AG09309 (cell line): Measurements from ENCODE around the gene CLASP2.

Experiments
- DNase-seq: peaks from one replicate; pipeline ENCODE4 v3.0.0-alpha.2; 2010; ENCODE audit warnings: low read depth
- H3K4me3 ChIP-seq: 2 replicates; pipeline ENCODE4 v1.5.1; 2011; ENCODE audit warnings: mild to moderate bottlenecking, low read depth, low read length, moderate library complexity; ENCODE audit not compliant: control insufficient read depth
- TF ChIP-seq, protein P1 (sequence below): IDR thresholded peaks from 2 replicates; pipeline ENCODE4 v1.5.1; 2011; ENCODE audit warnings: mild to moderate bottlenecking, low read depth, low read length, inconsistent platforms; ENCODE audit not compliant: insufficient read depth, control insufficient read depth; ENCODE audit errors: missing control alignments

The CLASP2 gene

DNA sequence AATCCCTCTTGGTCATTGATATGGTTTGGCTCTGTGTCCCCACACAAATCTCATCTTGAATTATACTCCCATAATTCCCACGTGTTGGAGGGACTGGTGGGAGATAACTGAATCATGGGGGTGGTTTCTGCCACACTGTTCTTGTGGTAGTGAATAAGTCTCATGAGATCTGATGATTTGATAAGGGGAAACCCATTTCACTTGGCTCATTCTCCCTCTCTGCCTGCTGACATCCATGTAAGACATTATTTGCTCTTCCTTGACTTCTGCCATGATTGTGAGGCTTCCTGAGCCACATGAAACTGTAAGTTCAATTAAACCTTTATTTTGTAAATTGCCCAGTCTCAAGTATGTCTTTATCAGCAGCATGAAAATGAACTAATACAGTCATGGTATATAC lies 171.0 kb downstream of the CLASP2 start:
- no peak overlapping the region for H3K4me3 ChIP-seq
- no peak for DNase-seq
- TF ChIP-seq, protein P1, sequence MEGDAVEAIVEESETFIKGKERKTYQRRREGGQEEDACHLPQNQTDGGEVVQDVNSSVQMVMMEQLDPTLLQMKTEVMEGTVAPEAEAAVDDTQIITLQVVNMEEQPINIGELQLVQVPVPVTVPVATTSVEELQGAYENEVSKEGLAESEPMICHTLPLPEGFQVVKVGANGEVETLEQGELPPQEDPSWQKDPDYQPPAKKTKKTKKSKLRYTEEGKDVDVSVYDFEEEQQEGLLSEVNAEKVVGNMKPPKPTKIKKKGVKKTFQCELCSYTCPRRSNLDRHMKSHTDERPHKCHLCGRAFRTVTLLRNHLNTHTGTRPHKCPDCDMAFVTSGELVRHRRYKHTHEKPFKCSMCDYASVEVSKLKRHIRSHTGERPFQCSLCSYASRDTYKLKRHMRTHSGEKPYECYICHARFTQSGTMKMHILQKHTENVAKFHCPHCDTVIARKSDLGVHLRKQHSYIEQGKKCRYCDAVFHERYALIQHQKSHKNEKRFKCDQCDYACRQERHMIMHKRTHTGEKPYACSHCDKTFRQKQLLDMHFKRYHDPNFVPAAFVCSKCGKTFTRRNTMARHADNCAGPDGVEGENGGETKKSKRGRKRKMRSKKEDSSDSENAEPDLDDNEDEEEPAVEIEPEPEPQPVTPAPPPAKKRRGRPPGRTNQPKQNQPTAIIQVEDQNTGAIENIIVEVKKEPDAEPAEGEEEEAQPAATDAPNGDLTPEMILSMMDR: no peak

DNA sequence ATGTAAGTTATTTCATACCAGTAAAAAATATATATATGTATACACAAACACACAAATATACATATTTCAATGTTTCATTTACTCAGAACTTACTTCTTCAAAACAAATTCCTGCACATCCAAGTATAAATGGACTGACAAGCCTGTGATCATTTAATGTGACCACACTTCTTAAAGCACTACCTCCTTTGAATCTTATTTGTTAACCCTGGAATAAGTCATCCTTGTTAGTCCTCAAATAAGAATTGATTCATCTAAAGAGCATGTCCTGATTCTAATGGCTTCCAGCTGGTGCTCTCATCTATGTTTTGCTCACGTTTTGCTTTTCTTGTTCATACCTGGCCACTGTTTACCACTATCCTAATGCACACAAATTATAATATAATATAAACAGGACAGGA lies 173.9 kb downstream of the CLASP2 start:
- no peak overlapping the region for H3K4me3 ChIP-seq
- peak; percentile 17 for DNase-seq
- TF ChIP-seq, protein P1: no peak

DNA sequence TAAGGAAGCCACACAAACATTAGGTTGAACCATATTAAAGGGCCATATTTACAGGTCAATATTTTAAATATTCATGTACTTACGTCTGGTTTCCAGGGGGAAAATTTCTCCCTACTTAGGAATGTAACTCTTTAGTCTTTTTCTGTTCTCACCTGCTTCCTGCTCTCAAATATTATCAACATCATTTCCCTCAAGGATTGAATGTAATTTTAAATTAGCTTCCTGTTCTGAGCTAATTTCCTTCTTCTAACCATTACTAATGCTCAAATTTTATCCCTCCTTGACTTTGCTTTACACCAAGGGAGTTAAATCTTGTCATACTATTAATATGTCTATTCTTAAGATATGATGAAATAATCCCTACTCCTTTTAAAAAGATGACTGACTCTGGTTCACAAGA lies 174.5 kb downstream of the CLASP2 start:
- no peak for DNase-seq
- no peak overlapping the region for H3K4me3 ChIP-seq
- TF ChIP-seq, protein P1: no peak

DNA sequence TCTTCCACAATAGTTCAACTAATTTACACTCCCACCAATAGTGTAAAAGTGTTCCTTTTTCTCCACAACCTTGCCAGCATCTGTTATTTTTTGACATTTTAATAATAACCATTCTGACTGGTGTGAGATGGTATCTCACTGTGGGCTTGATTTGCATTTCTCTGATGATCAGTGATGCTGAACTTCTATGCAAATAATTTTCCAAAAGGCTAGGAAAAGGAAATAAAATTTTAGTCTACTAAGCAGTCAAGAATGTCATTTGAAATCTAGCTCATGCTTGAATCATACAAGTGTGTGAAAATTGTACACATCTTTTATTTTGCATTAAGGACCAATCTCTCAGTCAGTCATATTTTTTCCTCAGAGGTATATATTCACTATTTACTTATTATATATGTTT lies 176.1 kb downstream of the CLASP2 start:
- no peak overlapping the region for H3K4me3 ChIP-seq
- DNase-seq: no peak
- TF ChIP-seq, protein P1: no peak

DNA sequence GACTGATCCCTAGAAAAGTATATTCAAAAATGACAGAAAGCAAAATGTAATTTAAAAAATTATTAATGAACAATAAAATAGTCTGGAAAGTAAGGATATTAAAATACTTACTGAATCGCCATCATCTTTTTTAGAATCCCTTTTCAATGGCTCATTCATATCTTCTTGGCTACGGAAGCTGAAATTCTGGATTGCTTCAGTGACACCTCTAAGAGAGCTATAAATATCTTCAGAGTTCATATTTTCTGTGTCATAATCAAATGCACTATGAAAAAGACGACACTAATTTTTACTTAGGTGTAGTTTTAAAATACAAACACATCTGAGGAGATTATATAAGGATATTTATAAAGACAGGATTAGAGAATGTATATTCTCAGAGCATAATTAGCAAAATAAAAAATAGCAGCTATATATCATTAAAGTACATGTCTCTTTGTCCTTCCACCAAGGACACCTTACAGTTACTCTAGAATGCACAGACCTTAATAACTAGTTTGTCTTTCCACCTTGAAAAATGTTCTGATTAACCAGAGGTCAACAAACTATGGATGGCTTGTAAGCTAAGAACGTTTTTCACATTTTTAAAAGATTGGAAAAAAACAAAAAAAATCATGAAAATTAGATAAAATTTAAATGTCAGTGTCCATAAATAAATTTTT lies 179.2 kb downstream of the CLASP2 start:
- TF ChIP-seq, protein P1: no peak
- H3K4me3 ChIP-seq: no peak overlapping the region
- DNase-seq: no peak

DNA sequence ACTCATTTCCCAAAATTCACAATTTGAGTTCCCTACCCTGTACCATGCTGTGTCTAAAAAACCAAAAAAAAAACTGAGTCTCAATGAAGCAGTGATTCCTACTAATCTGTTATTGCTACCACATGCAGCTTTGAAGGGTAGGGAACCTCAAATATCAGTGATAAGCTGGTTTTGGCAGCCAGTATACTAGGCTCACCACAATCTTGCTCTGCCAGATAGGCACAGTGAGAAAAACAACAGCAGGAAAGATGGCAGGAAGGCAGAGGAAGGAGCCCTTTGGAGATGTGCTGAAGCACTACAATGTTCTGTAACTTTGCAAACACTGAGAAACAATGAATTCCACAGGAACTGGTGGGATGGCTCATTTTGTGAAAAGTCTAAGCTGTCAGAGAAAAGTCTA lies 180.9 kb downstream of the CLASP2 start:
- no peak overlapping the region for H3K4me3 ChIP-seq
- TF ChIP-seq, protein P1: no peak
- DNase-seq: no peak

DNA sequence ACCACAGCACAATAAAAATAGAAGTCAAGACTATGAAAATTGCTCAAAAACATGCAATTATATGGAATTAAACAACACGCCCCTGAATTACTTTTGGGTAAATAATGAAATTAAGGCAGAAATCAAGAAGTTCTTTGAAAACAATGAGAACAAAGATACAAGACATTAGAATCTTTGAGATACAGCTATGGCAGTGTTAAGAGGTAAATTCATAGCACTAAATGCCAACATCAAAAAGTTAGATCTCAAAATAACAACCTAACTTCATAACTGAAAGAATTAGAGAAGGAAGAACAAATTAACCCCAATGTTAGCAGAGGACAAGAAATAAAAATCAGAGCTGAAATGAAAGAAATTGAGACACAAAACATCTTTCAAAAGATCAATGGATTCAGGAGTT lies 191.3 kb downstream of the CLASP2 start:
- TF ChIP-seq, protein P1: no peak
- DNase-seq: no peak
- no peak overlapping the region for H3K4me3 ChIP-seq
